H1 (cell line): ENCODE measurements around the gene BBIP1.

ENCODE experiments used
- CTCF ChIP-seq, 3 experiments: IDR thresholded peaks; 1 replicate in 2 of 3; 2 replicates in 1 of 3; pipeline versions ENCODE4 v1.5.1 to v1.6.1; 2011; ENCODE audit warnings: low read length in 3 of 3, mild to moderate bottlenecking in 3 of 3, inconsistent platforms in 2 of 3, low read depth in 1 of 3, moderate library complexity in 1 of 3; ENCODE audit not compliant: insufficient read depth in 1 of 3; ENCODE audit errors: control extremely low read depth in 1 of 3
- EZH2 ChIP-seq: fragments of 200-600 bp; sonication (generic); IDR thresholded peaks from 2 replicates; pipeline ENCODE4 v1.7.1; 2012; ENCODE audit warnings: low read depth, mild to moderate bottlenecking, moderate library complexity, low read length, inconsistent platforms; ENCODE audit not compliant: severe bottlenecking
- SP1 ChIP-seq: IDR thresholded peaks from 2 replicates; pipeline ENCODE4 v1.6.1; 2011; ENCODE audit warnings: low read depth, low read length
- SRF ChIP-seq: IDR thresholded peaks from 2 replicates; pipeline ENCODE4 v1.6.1; 2011; ENCODE audit warnings: mild to moderate bottlenecking, low read depth, low read length, moderate library complexity

GRCh38 chr10:110862961-110863360 is 56.0 kb downstream of the BBIP1 start:
- TF ChIP-seq EZH2 (no peak), SRF (no peak), CTCF (IDR thresholded peaks at IDR 0.05; ENCODE audit: control extremely low read depth in 1 of 3, insufficient read depth in 1 of 3, low read depth in 1 of 3, low read length in 3 of 3) (no peak), SP1 (no peak)
